HL-60 (cell line): ENCODE measurements around the gene TLL2.

Experiments used
- DNase-seq, 2 experiments: peaks; one replicate each; pipeline ENCODE4 v3.0.0-alpha.2; 2010 to 2020; ENCODE audit warnings: low read depth in 1 of 2, low spot score in 1 of 2
- H3K27ac ChIP-seq: fragments of 250-450 bp; sonication (Bioruptor Pico); replicated peaks from 2 replicates; pipeline ENCODE4 v1.5.1; 2020; ENCODE audit warnings: mild to moderate bottlenecking, moderate library complexity
- H3K27me3 ChIP-seq: fragments of 250-450 bp; sonication (Bioruptor Pico); 2 replicates; pipeline ENCODE4 v1.5.1; 2021; ENCODE audit warnings: mild to moderate bottlenecking, moderate library complexity; ENCODE audit not compliant: insufficient read depth, poor library complexity, severe bottlenecking
- H3K4me3 ChIP-seq: replicated peaks from 2 replicates; pipeline ENCODE4 v1.5.1; 2011; ENCODE audit warnings: mild to moderate bottlenecking, control low read depth, low read length; ENCODE audit not compliant: insufficient read depth
- CTCF ChIP-seq: IDR thresholded peaks from one replicate; pipeline ENCODE4 v1.5.1; 2011; ENCODE audit warnings: low read length, control low read depth, inconsistent platforms; ENCODE audit not compliant: insufficient read depth
- GABPA ChIP-seq: IDR thresholded peaks from 2 replicates; pipeline ENCODE4 v1.6.1; 2012; ENCODE audit warnings: low read depth
- POLR2AphosphoS5 ChIP-seq: IDR thresholded peaks from 2 replicates; pipeline ENCODE4 v1.6.1; 2012; ENCODE audit warnings: low read depth
- REST ChIP-seq: IDR thresholded peaks from 2 replicates; pipeline ENCODE4 v1.6.1; 2012; ENCODE audit warnings: low read depth; ENCODE audit not compliant: insufficient replicate concordance
- SPI1 ChIP-seq: IDR thresholded peaks from 2 replicates; pipeline ENCODE4 v1.6.1; 2012; ENCODE audit warnings: low read depth, mild to moderate bottlenecking, borderline replicate concordance

Gene TLL2

GRCh38 chr10:96378741-96379140, 135.0 kb downstream of the TLL2 start:
- Histone ChIP-seq H3K27ac (no peak overlapping the region), H3K27me3 (peaks cover 5% of the 10 kb centered on the region), H3K4me3 (no peak overlapping the region)
- DNase-seq: no peak
- TF ChIP-seq SPI1 (no peak), CTCF (no peak), POLR2AphosphoS5 (no peak), GABPA (no peak), REST (no peak)

GRCh38 chr10:96377816-96378294, 135.9 kb downstream of the TLL2 start:
- H3K4me3 ChIP-seq: no peak overlapping the region
- TF ChIP-seq GABPA (no peak), POLR2AphosphoS5 (no peak), REST (no peak), CTCF (no peak), SPI1 (no peak)
- no peak for DNase-seq

GRCh38 chr10:96376483-96376882, 137.2 kb downstream of the TLL2 start:
- Histone ChIP-seq H3K27me3 (peaks cover 5% of the 10 kb centered on the region), H3K27ac (no peak overlapping the region), H3K4me3 (no peak overlapping the region)
- no peak for DNase-seq
- TF ChIP-seq POLR2AphosphoS5: no peak
- no peak for TF ChIP-seq CTCF
- no peak for TF ChIP-seq REST
- TF ChIP-seq SPI1: no peak
- TF ChIP-seq GABPA: no peak

More at GRCh38 chr10:96377816-96378294, 135.9 kb downstream of the TLL2 start:
- Histone ChIP-seq H3K27ac (no peak overlapping the region), H3K27me3 (peaks cover 5% of the 10 kb centered on the region)
